GM12878 (cell line): Measurements from ENCODE around the gene NRBF2. TPM values are rescaled to one million over a fixed set of nuclear protein-coding genes. Genes with fewer than 3 reads are reported as not detected.

ENCODE experiments used
- ATAC-seq: fragments of 200-7000 bp; cut with Tn5 transposase; 3 replicates; pipeline ENCODE4 v1.9.1; 2020; ENCODE audit warnings: mild to moderate bottlenecking, moderate library complexity
- BruUV-seq: library from RNA; stranded (reverse); fragments of 400-500 nt; replicated peaks from 2 replicates; lab custom pipeline; 2021; lab: Mats Ljungman, UMichigan
- CTCF ChIA-PET: fragments of 300-600 bp; sonication (Branson Sonifier 250); formaldehyde crosslinking; extraction: SDS; loops from one replicate; lab custom pipeline; 2021; ENCODE audit warnings: inconsistent platforms; lab: Yijun Ruan, JAX
- POLR2A ChIA-PET: fragments of 350-600 bp; formaldehyde crosslinking; extraction: SDS; loops from one replicate; lab custom pipeline; 2021; ENCODE audit warnings: inconsistent platforms; lab: Charles Lee
- RAD21 ChIA-PET: fragments of 300-600 bp; sonication (Branson Sonifier 250); formaldehyde crosslinking; loops from one replicate; lab custom pipeline; 2023; ENCODE audit warnings: antibody characterized with exemption; ENCODE audit not compliant: unreplicated experiment; lab: Charles Lee
- SMC1A ChIA-PET: fragments of 300-600 bp; sonication (Branson Sonifier 250); formaldehyde crosslinking; loops from one replicate; lab custom pipeline; 2023; ENCODE audit not compliant: unreplicated experiment, uncharacterized antibody; lab: Charles Lee
- DNase-seq: peaks from one replicate; pipeline ENCODE4 v3.0.0-alpha.2; 2011; ENCODE audit warnings: low read depth, low spot score
- FAIRE-seq: peaks from 3 replicates; lab custom pipeline; 2011; peaks lifted over from hg19 to GRCh38; lab: Jason Lieb, UNC
- H2AFZ ChIP-seq: 2 replicates; pipeline ENCODE4 v1.6.0; 2011; ENCODE audit warnings: low read depth, low read length, control low read depth; ENCODE audit not compliant: control insufficient read depth
- H3K27ac ChIP-seq: 2 replicates; pipeline ENCODE4 v1.5.1; 2011; ENCODE audit warnings: control low read depth; ENCODE audit not compliant: control insufficient read depth, insufficient read depth
- H3K27me3 ChIP-seq, 2 experiments: replicated peaks in 1 of 2; 2 replicates each; pipeline versions ENCODE4 v1.6.0 to v1.6.1; 2011; ENCODE audit warnings: low read length in 1 of 2; ENCODE audit not compliant: control insufficient read depth in 2 of 2, insufficient read depth in 2 of 2
- H3K36me3 ChIP-seq, 2 experiments: 2 replicates each; pipeline ENCODE4 v1.5.1; 2011; ENCODE audit warnings: low read length in 1 of 2; ENCODE audit not compliant: control insufficient read depth in 2 of 2, insufficient read depth in 2 of 2
- H3K4me1 ChIP-seq: 2 replicates; pipeline ENCODE4 v1.6.1; 2011; ENCODE audit warnings: mild to moderate bottlenecking, low read length, moderate library complexity, mixed read lengths; ENCODE audit not compliant: control insufficient read depth, insufficient read depth
- H3K4me2 ChIP-seq: 2 replicates; pipeline ENCODE4 v1.6.0; 2011; ENCODE audit warnings: control low read depth; ENCODE audit not compliant: control insufficient read depth, insufficient read depth
- H3K4me3 ChIP-seq: fragments of 200-600 bp; sonication (generic); 2 replicates; pipeline ENCODE4 v1.5.1; 2016
- H3K79me2 ChIP-seq: 2 replicates; pipeline ENCODE4 v1.6.0; 2011; ENCODE audit warnings: low read length; ENCODE audit not compliant: control insufficient read depth, insufficient read depth
- H3K9ac ChIP-seq: 2 replicates; pipeline ENCODE4 v1.8.0; 2011; ENCODE audit warnings: low read length, control low read depth, mixed read lengths; ENCODE audit not compliant: control insufficient read depth, insufficient read depth
- H3K9me3 ChIP-seq: replicated peaks from 3 replicates; pipeline ENCODE4 v1.5.1; 2011; ENCODE audit warnings: mild to moderate bottlenecking, low read length; ENCODE audit not compliant: control insufficient read depth, insufficient read depth
- H4K20me1 ChIP-seq: 2 replicates; pipeline ENCODE4 v1.6.0; 2011; ENCODE audit not compliant: control insufficient read depth, insufficient read depth
- FOXK2 ChIP-seq: fragments of 450-650 bp; IDR thresholded peaks from 2 replicates; pipeline ENCODE4 v1.6.1; 2017; ENCODE audit warnings: mild to moderate bottlenecking, moderate library complexity
- GATAD2B ChIP-seq: fragments of 450-650 bp; conservative IDR thresholded peaks from 2 replicates; pipeline ENCODE4 v1.6.1; 2017; ENCODE audit warnings: low read depth, mild to moderate bottlenecking, moderate library complexity
- IKZF2 ChIP-seq, 2 experiments: fragments of 450-650 bp; IDR thresholded peaks; 2 replicates each; pipeline ENCODE4 v1.6.1; 2017; ENCODE audit warnings: mild to moderate bottlenecking in 2 of 2, moderate library complexity in 2 of 2
- KAT2A ChIP-seq: conservative IDR thresholded peaks from 2 replicates; pipeline ENCODE4 v1.6.1; 2011; ENCODE audit warnings: low read depth, low read length; ENCODE audit not compliant: control insufficient read depth
- MLLT1 ChIP-seq: fragments of 450-650 bp; IDR thresholded peaks from 2 replicates; pipeline ENCODE4 v1.6.1; 2016; ENCODE audit warnings: mild to moderate bottlenecking
- PAX5 ChIP-seq: IDR thresholded peaks from 2 replicates; pipeline ENCODE4 v1.6.1; 2011; ENCODE audit warnings: low read depth, low read length, borderline replicate concordance
- PAX8 ChIP-seq: fragments of 450-650 bp; IDR thresholded peaks from 2 replicates; pipeline ENCODE4 v1.6.1; 2017; ENCODE audit warnings: mild to moderate bottlenecking, moderate library complexity
- RFX5 ChIP-seq: IDR thresholded peaks from 2 replicates; pipeline ENCODE4 v1.6.1; 2011; ENCODE audit warnings: low read depth, low read length, improper control_type of control experiment
- SPI1 ChIP-seq: IDR thresholded peaks from 2 replicates; pipeline ENCODE4 v1.6.1; 2011; ENCODE audit warnings: low read depth, mild to moderate bottlenecking, low read length, moderate library complexity, borderline replicate concordance; ENCODE audit not compliant: insufficient read depth
- SRF ChIP-seq, 2 experiments: IDR thresholded peaks; 2 replicates each; pipeline ENCODE4 v1.6.1; 2011; ENCODE audit warnings: low read depth in 2 of 2, low read length in 2 of 2, mild to moderate bottlenecking in 1 of 2, moderate library complexity in 1 of 2
- YBX1 ChIP-seq: fragments of 450-650 bp; IDR thresholded peaks from 2 replicates; pipeline ENCODE4 v1.6.1; 2016; ENCODE audit warnings: antibody characterized with exemption
- ZBTB11 ChIP-seq: fragments of 450-650 bp; formaldehyde crosslinking; IDR thresholded peaks from 2 replicates; pipeline ENCODE4 v1.5.0; 2022; ENCODE audit warnings: mild to moderate bottlenecking, missing genetic modification characterization
- ZBTB40 ChIP-seq: fragments of 450-650 bp; IDR thresholded peaks from 2 replicates; pipeline ENCODE4 v1.6.1; 2016; ENCODE audit warnings: mild to moderate bottlenecking, moderate library complexity, borderline replicate concordance
- WGBS: methylation state at CpG from one replicate; pipeline ENCODE4 v1.1.6; 2016; ENCODE audit warnings: low lambda C conversion rate; ENCODE audit not compliant: insufficient replicate concordance, insufficient coverage; ENCODE audit errors: missing lambda C conversion rate; 5-methylcytosine and 5-hydroxymethylcytosine counted together
- in situ Hi-C: fragments of 300-500 bp; cut with MboI; formaldehyde crosslinking; loops from 9 replicates; pipeline ENCODE4 v1.14.3; 2018; ENCODE audit warnings: mixed read lengths
- intact Hi-C: fragments of 100-400 bp; cut with micrococcal nuclease; formaldehyde crosslinking; loops from one replicate; pipeline ENCODE4 v1.14.2; 2022; ENCODE audit not compliant: unreplicated experiment
- polyA plus RNA-seq, 11 experiments: library from polyadenylated mRNA; depleted of rRNA in 4 of 11; unstranded in 6 of 11; stranded (reverse) in 5 of 11; fragments of >200 nt; fragmentation: Nextera tagmentation in 4 of 11; fragmentation: Illumina TruSeq in 1 of 11; extraction: Ambion mirVana in 4 of 11; extraction: Trizol in 1 of 11; gene quantifications; 1 replicate in 1 of 11; 2 replicates in 10 of 11; pipeline versions ENCODE4 v1.2.1 to v1.2.3, GENCODE V29; 2011 to 2016; ENCODE audit warnings: inconsistent platforms in 2 of 11, missing spikeins in 2 of 11, low read depth in 1 of 11
- total RNA-seq, 4 experiments: library from RNA; depleted of rRNA in 3 of 4; stranded (reverse); fragments of >200 nt in 3 of 4; fragmentation: Illumina TruSeq in 1 of 4; extraction: Trizol in 1 of 4; gene quantifications; 2 replicates each; pipeline versions ENCODE4 v1.2.1 to v1.2.3, GENCODE V29; 2013 to 2021

NRBF2 gene
- total and polyA plus RNA-seq, 10 of the 15 experiments (the other 5 are each of a cell fraction or from before 2014, with no cell fraction given), result 17.8 to 39.8 (median 27.7) TPM

- CTCF ChIA-PET, result interaction anchor here (4.3 kb wide), 1 partner anchor 13 kb away, joined by 57 read pairs; no protein-coding TSS in a partner anchor
- POLR2A ChIA-PET, result interaction anchor here (3.3 kb wide), 1 partner anchor 9 kb away, joined by 15 read pairs; no protein-coding TSS in a partner anchor
- no peak overlapping the region for H3K4me2 ChIP-seq
- TF ChIP-seq SPI1 (no peak), PAX5 (no peak), MLLT1 (no peak), GATAD2B (no peak), PAX8 (no peak), ZBTB40 (no peak), IKZF2 (IDR thresholded peaks at IDR 0.05) (no peak), YBX1 (no peak), RFX5 (no peak), SRF (IDR thresholded peaks at IDR 0.05; ENCODE audit: low read depth in 2 of 2, low read length in 2 of 2) (no peak), ZBTB11 (no peak), KAT2A (no peak), FOXK2 (no peak)
Observed at GRCh38 chr10:63143987-63144386, 10.9 kb downstream of the NRBF2 start.

More at GRCh38 chr10:63143987-63144386, 10.9 kb downstream of the NRBF2 start:
- ChIA-PET RAD21 (interaction anchor here (4.1 kb wide), 1 partner anchor 14 kb away, joined by 24 read pairs; no protein-coding TSS in a partner anchor), SMC1A (interaction anchor here (0.7 to 3.3 kb wide), 2 partner anchors 13 to 23 kb away, joined by 3 to 30 read pairs; no protein-coding TSS in a partner anchor)
- 10% methylated on average over 5 of the region's 5 CpGs for WGBS
- Histone ChIP-seq H3K9ac (no peak overlapping the region), H3K79me2 (peaks cover 72% of the 10 kb centered on the region), H3K36me3 (peaks cover 0 to 6% of the 10 kb centered on the region in 2 experiments; a peak in 2 of 4 replicates), H3K27me3 (no peaks in the 10 kb centered on the region), H3K4me1 (no peaks in the 10 kb centered on the region; the same call in 1 of the 2 replicates), H2AFZ (no peak overlapping the region), H4K20me1 (0 out of 2 replicates have a peak, but pooled peaks cover 3% of the 10 kb centered on the region), H3K9me3 (no peaks in the 10 kb centered on the region; the same call in 2 of the 3 replicates), H3K4me3 (no peak overlapping the region), H3K27ac (no peak overlapping the region)
- no TSS peak for BruUV-seq
- intact Hi-C loops, result no loop called here
- DNase-seq (no peak), FAIRE-seq (no peak), ATAC-seq (no peak)
- in situ Hi-C loops, result no loop called here
